Measurements from ENCODE around the gene DIP2C.

The DIP2C gene

DNA sequence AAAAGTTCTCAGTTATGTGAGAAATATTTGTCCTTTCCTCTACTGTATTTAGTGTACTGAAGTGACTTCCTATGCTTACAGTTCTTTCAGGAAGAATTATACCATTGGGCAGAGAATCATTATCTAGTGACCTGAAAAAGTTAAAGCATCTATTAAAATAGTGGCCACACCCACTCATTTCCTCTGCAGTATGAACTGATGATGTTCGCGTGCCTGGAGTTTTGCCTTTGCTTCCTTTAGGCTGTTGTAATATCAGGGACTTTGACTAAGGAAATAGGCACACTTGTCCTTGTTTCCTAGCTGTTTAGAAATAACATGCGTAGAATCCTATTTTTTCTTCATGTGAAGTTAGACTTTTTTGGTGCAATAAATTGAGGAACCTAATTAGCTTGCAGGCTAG lies 453.6 kb downstream of the DIP2C start:
- DNase-seq (ENCODE audit: low read depth): no peak

DNA sequence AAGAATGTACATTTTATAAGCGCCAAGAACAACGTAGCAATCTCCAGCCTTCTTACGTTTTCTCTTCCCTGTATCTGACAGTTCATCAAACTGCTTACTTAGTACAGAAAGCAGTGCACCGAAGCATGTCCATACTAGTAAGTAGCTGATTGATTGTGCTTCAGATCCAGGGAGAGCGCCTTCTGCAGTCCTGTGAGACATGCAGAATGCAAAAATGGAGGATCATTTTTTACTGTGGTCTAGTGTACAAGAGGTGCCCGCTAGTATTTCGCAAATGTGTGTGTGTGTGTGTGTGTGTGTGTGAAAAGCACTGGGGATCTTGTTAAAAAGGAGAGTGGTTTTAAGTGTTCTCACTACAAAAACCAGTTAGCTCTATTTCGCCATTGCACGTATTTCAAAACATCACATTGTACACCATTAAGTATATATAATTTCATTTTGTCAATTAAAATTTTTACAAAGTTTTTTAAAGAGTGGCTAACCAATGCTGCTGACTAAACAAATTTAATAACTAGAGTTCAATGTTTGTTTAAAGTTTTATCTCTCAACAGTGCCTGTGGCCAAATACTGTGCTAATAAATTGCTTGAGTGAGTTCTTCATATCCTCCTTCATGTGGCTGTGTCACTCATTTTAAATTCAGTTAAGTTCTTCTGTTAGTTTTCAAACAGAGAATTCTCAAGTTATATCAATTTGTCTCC lies 454.6 kb downstream of the DIP2C start:
- no peak for DNase-seq (ENCODE audit: low read depth)

DNA sequence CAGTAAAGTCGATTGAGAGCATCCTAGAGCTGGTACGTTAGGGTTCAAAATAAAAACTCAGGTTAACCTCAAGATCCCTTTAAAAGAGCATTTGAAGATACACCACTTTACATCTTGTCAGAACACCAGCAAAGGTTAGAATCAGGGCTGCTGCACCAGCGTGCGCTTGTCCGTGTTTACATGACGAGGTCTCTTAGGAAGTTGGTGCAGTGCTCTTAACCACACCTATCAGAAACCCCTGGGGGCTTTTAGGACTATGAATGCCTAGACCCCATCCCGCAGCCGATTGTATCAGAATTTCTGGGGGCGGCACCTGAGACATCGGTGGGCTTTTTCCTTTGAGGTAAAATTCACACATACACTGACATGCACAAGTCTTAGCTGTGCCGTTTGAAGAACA lies 456.6 kb downstream of the DIP2C start:
- no peak for DNase-seq (ENCODE audit: low read depth)

DNA sequence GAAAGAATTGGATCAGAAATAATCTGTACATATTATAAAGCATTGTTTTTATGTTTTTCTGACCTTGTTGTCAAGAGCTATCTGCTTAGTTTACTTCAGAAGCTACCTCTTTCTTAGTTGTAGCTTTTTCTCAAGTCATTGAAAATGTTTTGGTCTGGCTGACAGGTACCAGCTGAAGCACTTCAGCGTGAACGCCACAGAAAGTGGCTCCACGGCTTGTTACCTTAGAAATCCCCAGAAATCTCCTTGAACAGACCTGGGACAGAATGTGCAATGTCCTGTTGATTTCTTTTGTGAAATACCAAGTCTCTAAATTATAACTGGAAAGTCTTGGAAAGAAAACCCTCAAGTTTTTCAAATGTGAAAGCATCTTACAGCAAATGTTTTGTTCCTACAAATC lies 457.4 kb downstream of the DIP2C start:
- no peak for DNase-seq (ENCODE audit: low read depth)

DNA sequence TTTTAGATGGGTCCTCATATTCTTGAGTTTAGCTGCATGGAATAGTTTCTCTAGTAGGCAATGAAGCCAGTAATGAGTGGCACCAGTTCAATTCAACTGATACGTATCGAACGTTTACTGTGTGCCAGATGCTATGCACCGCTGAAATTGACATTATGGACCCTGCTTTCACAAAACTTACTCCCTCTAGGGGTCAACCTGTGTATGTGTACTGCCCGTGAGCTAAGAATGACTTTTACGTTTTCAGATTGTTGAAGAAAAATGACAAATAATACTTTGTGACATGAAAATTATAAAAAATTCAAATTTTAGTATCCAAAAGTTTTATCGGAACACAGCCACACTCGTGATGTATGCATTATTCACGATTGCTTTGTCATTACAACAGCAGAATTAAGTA lies 458.7 kb downstream of the DIP2C start:
- no peak for DNase-seq (ENCODE audit: low read depth)

DNA sequence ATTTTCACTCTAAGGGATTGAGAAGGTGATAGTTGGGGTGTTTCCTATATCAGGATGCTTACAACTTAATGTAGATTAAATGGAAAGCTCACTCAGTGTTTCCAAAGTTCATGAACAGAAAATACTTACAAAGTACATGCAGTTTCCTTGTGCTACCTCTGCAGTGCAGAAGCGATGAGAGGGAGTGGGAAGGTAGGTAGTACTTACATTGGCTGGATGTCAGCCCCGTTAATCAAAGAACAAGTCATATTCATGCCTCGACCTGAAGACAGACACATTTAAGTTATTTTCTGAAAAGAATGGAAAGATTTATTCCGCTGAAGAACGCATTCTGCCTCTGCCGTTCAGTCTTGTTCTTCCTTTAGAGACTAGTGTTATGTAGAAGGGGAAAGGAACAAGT lies 461.1 kb downstream of the DIP2C start:
- no peak for DNase-seq (ENCODE audit: low read depth)

DNA sequence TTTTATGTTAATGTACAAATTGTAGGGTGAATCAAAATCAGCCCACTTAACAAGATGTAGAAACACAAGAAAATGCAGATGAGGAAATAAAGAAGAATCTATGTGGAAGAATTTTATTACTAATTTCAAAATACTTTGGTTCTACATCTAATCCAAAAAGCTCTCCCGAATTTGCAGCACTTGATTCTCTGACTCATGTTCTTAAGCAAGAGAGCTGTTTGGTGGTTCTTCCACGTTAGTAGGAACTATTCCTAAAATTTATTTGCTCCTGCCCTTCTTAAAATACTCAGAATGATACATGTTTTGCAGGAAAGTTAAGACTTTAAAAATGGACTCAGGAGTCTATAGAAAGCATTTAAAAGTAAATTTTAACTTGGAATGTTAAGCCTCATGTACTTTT lies 462.5 kb downstream of the DIP2C start:
- DNase-seq (ENCODE audit: low read depth): no peak

DNA sequence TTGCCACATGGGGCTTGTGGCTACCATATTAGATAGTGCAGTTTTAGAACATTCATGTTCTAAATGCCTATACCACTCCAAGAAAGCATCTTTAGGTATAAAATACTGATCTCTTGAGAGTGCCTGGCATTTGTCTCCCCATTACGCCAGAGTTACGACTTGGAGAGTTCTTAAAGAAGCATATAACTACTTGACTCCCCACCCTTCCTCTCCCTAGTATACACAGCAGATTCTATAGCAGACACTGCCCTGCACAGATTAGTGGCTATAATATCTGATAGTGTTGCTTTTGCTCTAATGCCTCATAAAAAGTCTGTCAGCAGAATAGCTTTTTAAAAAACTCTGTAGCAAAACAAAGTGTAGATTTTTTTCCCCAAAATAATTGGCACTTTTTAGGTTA lies 463.4 kb downstream of the DIP2C start:
- no peak for DNase-seq (ENCODE audit: low read depth)

DNA sequence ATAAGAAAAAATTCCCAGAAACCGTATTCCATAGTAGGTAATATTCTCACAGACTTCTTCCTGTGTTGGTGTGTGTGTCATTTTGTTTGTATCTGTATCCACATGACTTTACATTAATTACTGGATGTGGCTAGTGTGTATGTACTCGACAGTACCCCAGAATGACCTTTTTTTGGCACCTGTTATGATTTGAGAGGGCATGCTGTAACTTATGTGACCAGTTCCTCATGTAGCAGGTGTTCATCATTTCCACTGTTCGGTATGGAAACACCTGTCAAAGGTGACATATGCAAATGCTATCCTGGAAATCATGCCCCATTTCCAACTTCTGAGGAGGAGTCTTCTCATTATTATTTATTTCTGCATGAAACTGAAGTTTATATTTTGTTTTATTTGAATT lies 464.9 kb downstream of the DIP2C start:
- DNase-seq (ENCODE audit: low read depth): no peak

Measured in HS-27A (cell line).